NCI-H1105 treated with DMSO at 0.1 percent for 48 hours (cell line): Measurements from ENCODE around the gene PRSS16.
"Not testable (repeated sequence)": the region's sequence is repeated elsewhere in the genome, so short reads cannot be mapped to it uniquely, and the experiment has no call there.

Experiments
- DNase-seq: peaks from one replicate; lab custom pipeline; 2025; lab: John Stamatoyannopoulos, UW

The PRSS16 gene, protein sequence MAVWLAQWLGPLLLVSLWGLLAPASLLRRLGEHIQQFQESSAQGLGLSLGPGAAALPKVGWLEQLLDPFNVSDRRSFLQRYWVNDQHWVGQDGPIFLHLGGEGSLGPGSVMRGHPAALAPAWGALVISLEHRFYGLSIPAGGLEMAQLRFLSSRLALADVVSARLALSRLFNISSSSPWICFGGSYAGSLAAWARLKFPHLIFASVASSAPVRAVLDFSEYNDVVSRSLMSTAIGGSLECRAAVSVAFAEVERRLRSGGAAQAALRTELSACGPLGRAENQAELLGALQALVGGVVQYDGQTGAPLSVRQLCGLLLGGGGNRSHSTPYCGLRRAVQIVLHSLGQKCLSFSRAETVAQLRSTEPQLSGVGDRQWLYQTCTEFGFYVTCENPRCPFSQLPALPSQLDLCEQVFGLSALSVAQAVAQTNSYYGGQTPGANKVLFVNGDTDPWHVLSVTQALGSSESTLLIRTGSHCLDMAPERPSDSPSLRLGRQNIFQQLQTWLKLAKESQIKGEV

DNA sequence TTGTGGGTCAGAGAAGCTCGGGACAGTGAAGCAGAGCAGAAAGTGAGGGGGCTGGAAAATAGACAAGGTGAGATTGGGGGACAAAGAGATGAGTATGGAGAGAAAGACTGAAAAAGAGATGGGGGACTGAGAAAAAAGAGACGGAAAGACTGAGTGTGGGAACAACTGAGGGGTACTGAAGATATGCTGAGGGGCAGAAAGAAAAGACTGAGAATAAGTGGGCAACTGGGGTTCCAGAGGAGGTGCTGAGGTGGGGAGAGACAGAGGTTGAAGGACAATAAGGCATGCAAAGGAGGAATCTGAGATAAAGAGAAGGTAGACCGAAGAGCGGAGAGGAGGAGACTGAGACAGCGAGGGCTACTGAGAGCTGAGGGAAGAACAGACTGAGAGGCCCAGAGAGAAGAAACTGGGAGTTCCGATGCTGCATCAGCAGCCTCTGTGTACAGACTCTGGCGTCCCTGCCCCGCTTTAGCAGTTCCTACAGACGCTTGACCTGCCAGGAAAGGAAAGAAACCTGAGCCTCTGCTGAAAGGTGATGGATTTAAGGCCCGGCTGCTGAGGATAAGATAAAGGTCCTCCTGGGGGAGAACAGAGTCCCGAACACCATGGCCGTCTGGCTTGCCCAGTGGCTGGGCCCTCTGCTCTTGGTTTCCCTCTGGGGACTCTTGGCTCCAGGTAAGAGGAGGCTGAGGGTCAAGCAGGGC, at the start of gene PRSS16:
Gene PRSS16 (plus strand): TSS at position 569 of the 704 bp plus-strand sequence. CDS start 37 bp downstream, at position 606.
- DNase-seq, result no peak

DNA sequence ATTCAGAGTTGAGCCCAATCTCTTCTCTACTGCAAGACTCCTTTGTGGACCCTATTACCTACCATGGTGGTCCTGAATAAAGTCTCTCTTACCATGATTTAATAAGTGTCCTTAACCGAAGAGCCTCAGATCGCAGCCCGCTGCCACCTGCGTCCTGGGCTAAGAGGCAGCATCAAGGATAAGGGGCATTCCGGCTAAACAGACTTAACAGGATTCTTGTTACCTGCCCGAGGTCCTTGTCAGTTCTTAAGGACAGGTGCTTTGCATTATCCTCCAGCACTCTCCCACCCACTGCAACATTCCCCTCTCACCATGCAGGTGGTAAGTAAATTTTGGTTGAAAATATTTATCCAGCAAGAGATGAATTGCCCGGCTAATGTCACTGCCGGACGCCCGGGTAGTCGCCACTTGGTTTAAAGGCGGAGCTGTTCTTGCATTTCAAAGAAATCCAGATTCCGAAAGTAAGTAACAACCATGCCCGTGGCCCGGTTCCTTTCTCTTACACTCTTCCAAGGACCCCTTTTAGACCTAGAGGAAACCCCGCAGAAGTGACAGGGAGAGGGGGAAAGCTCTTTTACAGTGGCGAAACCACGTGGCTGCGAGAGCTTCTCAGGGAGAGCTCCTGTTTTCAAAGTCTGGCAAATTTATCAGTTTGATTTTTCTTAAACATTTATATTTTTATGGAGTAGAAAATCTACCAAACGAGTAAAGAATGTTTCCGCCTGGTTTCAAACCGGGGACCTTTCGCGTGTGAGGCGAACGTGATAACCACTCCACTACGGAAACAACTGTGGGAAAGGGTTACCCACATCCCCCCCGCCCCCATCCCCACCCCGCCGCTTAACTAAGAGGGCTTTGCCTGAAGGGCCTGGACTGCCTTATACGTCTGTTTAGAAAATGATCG, 41.9 kb upstream of the PRSS16 start:
- DNase-seq, result no peak

DNA sequence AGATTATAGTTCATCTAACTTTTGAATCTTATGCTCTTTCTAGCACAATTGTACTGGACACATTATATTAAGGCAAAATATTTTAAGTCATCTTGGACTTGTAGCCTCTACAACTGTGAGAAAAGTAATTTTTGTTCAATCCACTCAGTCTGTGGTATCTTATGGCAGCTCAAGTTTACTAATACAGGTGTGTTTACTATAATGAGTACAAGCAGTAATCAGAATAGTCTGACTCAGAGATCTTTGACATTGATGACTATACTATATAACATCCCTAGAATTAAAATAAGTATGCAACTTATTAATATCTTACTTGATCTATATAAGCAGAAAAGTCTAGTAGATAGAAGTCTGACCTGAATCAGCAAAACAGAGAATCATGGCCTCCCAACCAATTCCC, 40.7 kb upstream of the PRSS16 start:
- DNase-seq, result no peak

DNA sequence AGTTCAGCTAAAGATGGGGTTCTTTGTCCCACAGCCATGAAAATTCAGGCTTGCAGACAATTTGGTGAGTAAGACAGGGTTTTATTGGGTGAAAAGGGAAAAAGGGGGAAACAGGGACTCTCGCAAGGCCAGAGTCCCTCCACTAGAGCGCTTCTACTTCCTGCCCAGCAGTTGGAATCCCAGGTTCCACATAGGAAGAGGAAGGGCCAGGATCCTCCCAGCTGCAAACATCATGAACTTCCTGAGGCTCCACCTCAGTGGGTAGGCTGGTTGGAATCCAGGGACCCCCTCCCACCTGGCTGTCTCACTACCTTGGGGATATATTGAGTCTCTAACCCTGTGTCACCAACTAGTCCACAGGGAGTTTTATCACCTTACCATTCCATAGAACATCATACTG, 39.5 kb upstream of the PRSS16 start:
- DNase-seq, result no peak

DNA sequence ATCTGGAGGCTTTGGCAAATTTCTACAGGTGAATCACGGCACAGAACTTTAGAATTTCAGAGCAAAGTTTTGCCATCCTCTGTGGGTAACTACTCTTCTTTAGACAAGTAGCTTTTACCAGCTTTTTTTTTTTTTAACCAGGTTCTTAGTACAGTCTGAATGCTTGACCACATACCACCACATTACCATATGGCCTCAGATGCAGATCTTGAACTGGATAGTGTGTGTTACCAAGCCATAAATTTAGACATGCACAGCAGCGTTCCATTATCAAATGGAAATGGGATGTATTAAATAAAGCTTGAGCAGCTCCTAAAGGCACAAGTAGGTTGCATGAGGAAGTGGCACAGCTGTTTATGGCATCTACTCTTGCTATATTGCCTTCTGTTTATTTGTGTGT, 38.3 kb upstream of the PRSS16 start:
- no peak for DNase-seq

- no peak for DNase-seq
These were observed 37.7 kb upstream of the PRSS16 start for GRCh38 chr6:27209659-27210269.

DNA sequence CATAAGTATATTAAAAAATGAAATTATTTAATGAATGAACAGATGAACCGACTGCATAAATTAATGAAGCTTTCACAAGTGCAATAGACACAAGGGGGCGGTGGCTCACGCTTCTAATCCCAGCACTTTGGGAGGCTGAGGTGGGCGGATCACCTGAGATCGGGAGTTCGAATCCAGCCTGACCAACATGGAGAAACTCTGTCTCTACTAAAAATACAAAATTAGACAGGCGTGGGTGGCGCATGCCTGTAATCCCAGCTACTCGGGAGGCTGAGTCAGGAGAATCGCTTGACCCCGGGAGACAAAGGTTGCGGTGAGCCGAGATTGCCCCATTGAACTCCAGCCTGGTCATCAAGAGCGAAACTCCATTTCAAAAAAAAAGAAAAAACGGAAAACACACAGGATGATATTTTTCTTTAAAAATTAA, 34.4 kb upstream of the PRSS16 start:
- not testable (repeated sequence) for DNase-seq

GRCh38 chr6:27213544-27214125, 33.9 kb upstream of the PRSS16 start:
- no peak for DNase-seq

- DNase-seq, result no peak
These were observed 33.3 kb upstream of the PRSS16 start for GRCh38 chr6:27214126-27214601.

DNA sequence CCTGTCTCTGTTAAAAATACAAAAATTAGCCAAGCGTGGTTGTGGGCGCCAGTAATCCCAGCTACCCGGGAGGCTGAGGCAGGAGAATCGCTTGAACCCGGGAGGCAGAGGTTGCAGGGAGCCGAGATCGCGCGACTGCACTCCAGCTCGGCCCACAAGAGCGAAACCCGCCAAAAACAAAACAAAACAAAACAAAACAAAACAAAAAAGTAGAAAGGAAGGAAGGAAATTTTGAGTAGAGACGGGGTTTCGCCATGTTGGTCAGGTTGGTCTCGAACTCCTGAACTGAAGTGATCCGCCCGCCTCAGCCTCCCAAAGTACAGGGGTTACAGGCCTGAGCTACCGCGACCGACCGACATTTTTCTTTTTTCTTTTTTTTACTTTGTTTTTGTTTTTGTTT, 30.6 kb upstream of the PRSS16 start:
- no peak for DNase-seq

GRCh38 chr6:27222971-27223370, 24.5 kb upstream of the PRSS16 start:
- DNase-seq, result not testable (repeated sequence)

GRCh38 chr6:27224729-27225128, 22.8 kb upstream of the PRSS16 start:
- DNase-seq, result no peak

- no peak for DNase-seq
These were observed 18.5 kb upstream of the PRSS16 start for GRCh38 chr6:27228963-27229477.

GRCh38 chr6:27230758-27231111, 16.8 kb upstream of the PRSS16 start:
- DNase-seq, result no peak

- no peak for DNase-seq
These were observed 12.9 kb upstream of the PRSS16 start for GRCh38 chr6:27234576-27234975.

DNA sequence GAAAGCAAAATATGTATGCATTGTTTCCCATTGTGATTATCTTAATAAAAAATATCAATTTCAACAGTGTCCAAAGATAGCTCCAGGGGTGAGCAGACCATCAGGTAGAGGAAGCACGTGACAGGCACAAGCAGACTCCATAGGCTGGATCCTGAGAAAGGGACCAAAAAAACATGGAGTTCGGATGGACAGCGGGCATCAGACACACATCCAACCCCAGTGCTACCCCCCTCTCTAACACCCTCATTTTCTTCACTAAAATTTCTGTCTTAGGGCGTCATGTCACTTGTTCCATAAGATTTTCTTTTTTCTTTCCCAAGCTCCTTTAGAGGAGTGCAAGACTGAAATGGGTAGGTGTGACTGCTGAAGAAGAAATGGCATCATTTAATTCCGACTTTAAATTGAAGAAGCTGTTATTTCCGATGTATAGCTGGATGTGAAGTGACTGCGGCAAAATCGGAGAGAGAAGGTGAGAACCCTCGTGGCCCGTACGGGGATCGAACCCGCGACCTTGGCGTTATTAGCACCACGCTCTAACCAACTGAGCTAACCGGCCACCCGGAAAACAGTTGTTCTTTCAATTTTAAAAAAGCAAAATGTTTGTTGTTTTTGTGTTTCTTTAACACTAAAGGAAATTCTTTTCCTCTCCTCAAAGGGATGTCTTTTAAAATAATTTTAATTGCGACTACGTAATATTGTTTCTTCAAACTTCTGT, 10.3 kb upstream of the PRSS16 start:
- no peak for DNase-seq

DNA sequence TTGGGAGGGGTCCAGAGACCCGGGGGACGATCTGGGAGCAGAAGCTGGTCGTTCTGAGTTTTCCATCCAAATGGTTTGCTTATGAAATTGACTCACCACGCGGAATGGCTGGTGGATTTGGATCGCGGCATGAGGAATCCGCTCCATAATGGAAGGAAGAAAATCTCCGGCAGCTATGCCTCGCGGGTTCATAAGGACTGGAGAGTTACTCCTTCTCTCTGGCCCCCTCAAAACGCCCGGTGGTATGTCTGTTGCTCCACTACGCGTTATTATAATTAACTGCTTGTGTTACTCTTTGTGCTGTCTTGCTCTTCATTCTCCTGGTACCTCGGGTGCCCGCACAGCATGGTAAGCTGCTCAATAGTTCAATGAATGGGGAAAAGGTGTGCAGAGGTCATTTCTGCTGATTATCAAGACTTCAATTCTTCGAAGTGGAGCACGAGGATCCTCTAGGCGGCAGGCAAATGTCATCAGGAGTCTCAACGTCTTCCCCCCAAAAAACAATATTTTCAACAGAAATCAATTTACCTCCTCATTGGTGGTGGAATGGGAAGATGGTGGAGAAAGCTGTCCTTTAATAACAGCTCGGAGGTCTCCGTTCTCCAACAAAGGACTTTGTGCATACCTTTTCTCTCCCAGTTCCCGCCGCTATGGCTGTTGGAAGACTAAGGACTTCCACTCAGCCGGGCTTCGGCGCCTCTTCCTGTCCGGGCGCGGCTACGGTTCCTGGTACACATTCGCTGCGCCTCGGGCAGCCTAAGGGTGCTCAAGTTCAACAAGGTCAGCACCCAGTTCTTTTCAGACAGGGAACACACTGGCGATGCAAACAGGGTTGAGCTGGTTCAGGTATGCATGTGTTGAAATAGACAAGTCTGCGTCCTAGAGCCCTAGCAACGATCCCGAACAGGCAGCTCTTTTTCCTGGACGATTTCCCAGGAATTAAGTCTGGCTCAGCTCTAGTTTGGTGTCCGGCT, 9.2 kb upstream of the PRSS16 start:
- DNase-seq, result no peak

DNA sequence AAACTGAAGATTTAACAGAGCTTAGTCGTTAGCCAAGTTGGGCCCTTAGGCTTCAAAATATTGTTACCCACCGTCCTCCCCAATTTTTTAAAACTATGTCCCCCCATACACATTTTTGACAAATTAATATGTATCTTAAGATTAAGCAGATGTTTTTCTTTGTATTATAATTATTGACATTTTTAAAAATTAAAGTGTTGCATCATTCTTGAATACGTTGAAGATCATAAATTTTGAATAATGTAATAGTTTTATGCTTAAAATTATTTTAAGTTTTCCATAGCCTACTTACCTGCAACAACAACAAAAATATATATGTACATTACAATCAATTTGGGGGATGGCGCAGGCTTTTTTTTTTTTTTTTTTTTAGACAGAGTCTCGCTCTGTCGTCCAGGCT, 8.2 kb upstream of the PRSS16 start:
- DNase-seq, result no peak

DNA sequence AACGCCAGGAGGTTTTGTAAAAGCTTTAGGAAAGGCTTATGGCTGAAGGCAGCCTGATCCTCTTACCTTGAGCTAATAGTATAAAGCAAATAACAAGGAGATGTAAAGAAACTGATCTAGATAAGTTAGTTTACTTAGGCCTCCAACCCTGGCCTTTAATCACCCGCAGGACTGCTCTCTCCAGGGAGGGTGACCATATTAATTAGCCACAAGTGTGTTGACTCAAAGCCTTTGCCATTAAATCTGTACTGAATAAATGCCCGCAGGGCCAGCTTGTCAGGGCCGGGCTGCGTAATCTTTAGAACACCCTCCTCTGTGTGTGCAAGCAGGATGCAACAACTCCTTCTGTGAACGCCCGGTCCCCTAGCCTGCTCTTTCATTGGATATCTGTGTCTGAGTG, 6.1 kb upstream of the PRSS16 start:
- no peak for DNase-seq
